Hepatocyte (in vitro differentiated cells): ENCODE results near the gene LEUTX. TPM values are rescaled to one million over a fixed set of nuclear protein-coding genes. Genes with fewer than 3 reads are reported as not detected.

ENCODE experiments used
- DNase-seq: peaks from one replicate; pipeline ENCODE4 v3.0.0-alpha.2; 2016; ENCODE audit warnings: low spot score
- H2AFZ ChIP-seq: fragments of 200-600 bp; sonication (generic); 2 replicates; pipeline ENCODE4 v1.6.0; 2016; ENCODE audit warnings: antibody characterized with exemption, mild to moderate bottlenecking
- H3K27ac ChIP-seq: fragments of 200-600 bp; sonication (generic); 2 replicates; pipeline ENCODE4 v1.5.1; 2016; ENCODE audit warnings: mild to moderate bottlenecking
- H3K27me3 ChIP-seq: fragments of 200-600 bp; sonication (generic); 2 replicates; pipeline ENCODE4 v1.6.1; 2016
- H3K36me3 ChIP-seq: fragments of 200-600 bp; sonication (generic); replicated peaks from 2 replicates; pipeline ENCODE4 v1.5.1; 2016; ENCODE audit warnings: low read depth; ENCODE audit not compliant: insufficient read depth
- H3K4me1 ChIP-seq: fragments of 200-600 bp; sonication (generic); 2 replicates; pipeline ENCODE4 v1.5.1; 2016; ENCODE audit warnings: mild to moderate bottlenecking, moderate library complexity; ENCODE audit not compliant: insufficient read depth
- H3K4me2 ChIP-seq: fragments of 200-600 bp; sonication (generic); 2 replicates; pipeline ENCODE4 v1.6.0; 2016
- H3K4me3 ChIP-seq: fragments of 200-600 bp; sonication (generic); 2 replicates; pipeline ENCODE4 v1.5.1; 2016; ENCODE audit warnings: mild to moderate bottlenecking
- H3K79me2 ChIP-seq: fragments of 200-600 bp; sonication (generic); 2 replicates; pipeline ENCODE4 v1.6.0; 2017; ENCODE audit warnings: mild to moderate bottlenecking
- H3K9me2 ChIP-seq: fragments of 200-600 bp; sonication (generic); replicated peaks from 2 replicates; pipeline ENCODE4 v1.6.0; 2017; ENCODE audit warnings: mild to moderate bottlenecking; ENCODE audit not compliant: insufficient read depth
- H3K9me3 ChIP-seq: fragments of 200-600 bp; sonication (generic); 2 replicates; pipeline ENCODE4 v1.5.1; 2016; ENCODE audit warnings: low read depth, mild to moderate bottlenecking
- H4K20me1 ChIP-seq: fragments of 200-600 bp; sonication (generic); 2 replicates; pipeline ENCODE4 v1.6.0; 2016; ENCODE audit warnings: mild to moderate bottlenecking; ENCODE audit not compliant: insufficient read depth, poor library complexity, severe bottlenecking
- EZH2 ChIP-seq: fragments of 200-600 bp; sonication (generic); IDR thresholded peaks from 2 replicates; pipeline ENCODE4 v1.6.1; 2016; ENCODE audit warnings: antibody characterized with exemption, mild to moderate bottlenecking, borderline replicate concordance
- EZH2phosphoT487 ChIP-seq: fragments of 200-600 bp; sonication (generic); IDR thresholded peaks from one replicate; pipeline ENCODE4 v1.6.1; 2018; ENCODE audit warnings: antibody characterized with exemption, mild to moderate bottlenecking, low read depth, moderate library complexity; ENCODE audit not compliant: unreplicated experiment, severe bottlenecking
- WGBS: methylation state at CpG from one replicate; pipeline ENCODE4 v1.1.6; 2016; ENCODE audit warnings: low lambda C conversion rate; ENCODE audit errors: missing lambda C conversion rate; 5-methylcytosine and 5-hydroxymethylcytosine counted together
- polyA plus RNA-seq: library from polyadenylated mRNA; unstranded; fragments of >200 nt; fragmentation: Nextera tagmentation; extraction: Ambion mirVana; gene quantifications from 2 replicates; pipeline ENCODE4 v1.2.1, GENCODE V29; 2016
- total RNA-seq: library from RNA; depleted of rRNA; stranded (reverse); fragments of >200 nt; gene quantifications from 2 replicates; pipeline ENCODE4 v1.2.3, GENCODE V29; 2014
- TF ChIP-seq, protein P1 (sequence below): fragments of 200-600 bp; sonication (generic); IDR thresholded peaks from 2 replicates; pipeline ENCODE4 v1.5.1; 2016; ENCODE audit warnings: antibody characterized with exemption, mild to moderate bottlenecking; ENCODE audit not compliant: poor library complexity

The LEUTX gene
- total and polyA plus RNA-seq, 2 experiments from 2014 or later = not detected

DNA sequence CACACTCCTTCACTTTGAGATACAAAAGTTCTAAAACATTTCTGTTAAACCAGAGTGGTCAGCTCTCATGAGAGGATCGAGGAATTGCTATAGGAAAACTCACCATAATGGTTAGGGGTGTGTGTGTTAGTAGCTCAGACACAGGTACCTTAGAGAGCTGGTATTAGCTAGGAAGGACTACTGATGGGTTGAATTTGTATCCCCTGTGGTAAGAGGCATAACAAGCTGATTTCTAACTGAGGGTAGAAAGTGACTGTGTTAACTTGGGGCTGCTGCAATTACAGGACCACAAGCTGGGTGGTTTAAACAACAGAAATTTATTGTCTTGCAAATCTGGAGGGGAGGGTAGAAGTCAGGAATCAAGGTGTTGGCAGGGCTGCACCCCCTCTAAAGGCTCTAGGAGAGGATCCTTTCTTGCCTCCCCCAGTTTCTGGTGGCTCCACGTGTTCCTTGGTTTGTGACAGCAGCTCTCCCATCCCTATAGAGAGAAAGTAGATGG, 17.4 kb downstream of the LEUTX start:
- DNase-seq = no peak
- Histone ChIP-seq H3K27ac (no peak overlapping the region), H3K9me2 (no peaks in the 10 kb centered on the region), H3K4me3 (no peak overlapping the region), H3K4me1 (no peaks in the 10 kb centered on the region), H3K4me2 (no peak overlapping the region), H2AFZ (no peak overlapping the region), H3K36me3 (no peaks in the 10 kb centered on the region), H3K79me2 (no peaks in the 10 kb centered on the region), H4K20me1 (no peaks in the 10 kb centered on the region), H3K27me3 (peaks cover 17% of the 10 kb centered on the region), H3K9me3 (no peaks in the 10 kb centered on the region)
- 31% methylated on average over 2 of the region's 2 CpGs for WGBS
- TF ChIP-seq, protein P1, sequence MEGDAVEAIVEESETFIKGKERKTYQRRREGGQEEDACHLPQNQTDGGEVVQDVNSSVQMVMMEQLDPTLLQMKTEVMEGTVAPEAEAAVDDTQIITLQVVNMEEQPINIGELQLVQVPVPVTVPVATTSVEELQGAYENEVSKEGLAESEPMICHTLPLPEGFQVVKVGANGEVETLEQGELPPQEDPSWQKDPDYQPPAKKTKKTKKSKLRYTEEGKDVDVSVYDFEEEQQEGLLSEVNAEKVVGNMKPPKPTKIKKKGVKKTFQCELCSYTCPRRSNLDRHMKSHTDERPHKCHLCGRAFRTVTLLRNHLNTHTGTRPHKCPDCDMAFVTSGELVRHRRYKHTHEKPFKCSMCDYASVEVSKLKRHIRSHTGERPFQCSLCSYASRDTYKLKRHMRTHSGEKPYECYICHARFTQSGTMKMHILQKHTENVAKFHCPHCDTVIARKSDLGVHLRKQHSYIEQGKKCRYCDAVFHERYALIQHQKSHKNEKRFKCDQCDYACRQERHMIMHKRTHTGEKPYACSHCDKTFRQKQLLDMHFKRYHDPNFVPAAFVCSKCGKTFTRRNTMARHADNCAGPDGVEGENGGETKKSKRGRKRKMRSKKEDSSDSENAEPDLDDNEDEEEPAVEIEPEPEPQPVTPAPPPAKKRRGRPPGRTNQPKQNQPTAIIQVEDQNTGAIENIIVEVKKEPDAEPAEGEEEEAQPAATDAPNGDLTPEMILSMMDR = no peak
- no peak for TF ChIP-seq EZH2
- TF ChIP-seq EZH2phosphoT487 = no peak

DNA sequence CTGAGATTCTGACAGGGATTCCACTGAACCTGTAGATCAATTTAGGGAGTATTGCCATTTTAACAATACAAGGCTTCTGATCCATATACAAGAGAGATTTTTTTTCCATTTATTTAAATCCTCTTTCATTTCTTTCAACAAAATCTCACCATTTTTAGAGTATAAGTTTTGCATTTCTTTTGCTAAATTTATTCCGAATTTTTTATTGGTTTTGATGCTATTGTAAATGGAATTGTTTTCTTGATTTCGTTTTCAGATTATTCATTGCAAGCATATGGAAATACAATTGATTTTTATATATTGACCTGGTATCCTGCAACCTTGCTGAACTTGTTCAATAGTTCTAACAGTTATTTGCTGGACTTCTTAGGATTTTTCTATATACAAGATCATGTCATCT, 18.4 kb downstream of the LEUTX start:
- Histone ChIP-seq H3K4me3 (no peak overlapping the region), H3K9me2 (no peaks in the 10 kb centered on the region)

DNA sequence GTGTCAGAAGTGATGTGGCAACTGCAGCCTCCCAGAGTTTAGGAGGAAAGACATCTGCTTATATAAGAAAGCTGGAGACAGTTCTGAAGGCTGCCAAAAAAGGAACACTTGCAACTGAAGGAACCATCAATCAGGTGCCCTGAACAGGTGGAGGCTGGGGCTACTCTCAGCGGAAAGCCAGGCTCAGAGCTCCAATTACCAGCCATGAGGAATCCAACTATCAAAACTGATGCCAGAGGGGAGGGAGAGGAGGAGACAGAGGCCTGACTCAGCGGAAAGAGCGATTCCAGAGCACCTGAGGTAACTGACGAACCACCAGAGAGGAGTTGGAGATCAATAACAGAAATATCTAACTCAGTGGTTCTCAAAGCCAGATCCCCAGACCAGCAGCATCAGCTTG, 24.3 kb downstream of the LEUTX start:
- peaks cover under 1% of the 10 kb centered on the region for H3K27me3 ChIP-seq
- no peaks in the 10 kb centered on the region for H3K9me2 ChIP-seq
- no peaks in the 10 kb centered on the region for H3K79me2 ChIP-seq
- no peak overlapping the region for H3K4me2 ChIP-seq
- no peak overlapping the region for H3K27ac ChIP-seq
- H4K20me1 ChIP-seq = no peaks in the 10 kb centered on the region
- no peaks in the 10 kb centered on the region for H3K36me3 ChIP-seq
- H3K9me3 ChIP-seq = no peaks in the 10 kb centered on the region
- H3K4me3 ChIP-seq = no peak overlapping the region
- TF ChIP-seq, protein P1 = no peak
- TF ChIP-seq EZH2 = no peak
- no peak for TF ChIP-seq EZH2phosphoT487
- DNase-seq = no peak
- 33% methylated on average over 4 of the region's 4 CpGs for WGBS
- H2AFZ ChIP-seq = no peak overlapping the region
- H3K4me1 ChIP-seq = no peaks in the 10 kb centered on the region

More for the DNA sequence above, 18.4 kb downstream of the LEUTX start:
- H3K27me3 ChIP-seq = peaks cover 17% of the 10 kb centered on the region
- TF ChIP-seq, protein P1 = no peak
- TF ChIP-seq EZH2phosphoT487 (no peak), EZH2 (no peak)
- no peaks in the 10 kb centered on the region for H3K4me1 ChIP-seq
- no peak for DNase-seq
- WGBS = 65% methylated on average over 2 of the region's 2 CpGs
- no peaks in the 10 kb centered on the region for H4K20me1 ChIP-seq
- no peaks in the 10 kb centered on the region for H3K79me2 ChIP-seq
- H3K36me3 ChIP-seq = no peaks in the 10 kb centered on the region
- H3K9me3 ChIP-seq = no peaks in the 10 kb centered on the region
- no peak overlapping the region for H3K27ac ChIP-seq
- H3K4me2 ChIP-seq = no peak overlapping the region
- H2AFZ ChIP-seq = no peak overlapping the region

DNA sequence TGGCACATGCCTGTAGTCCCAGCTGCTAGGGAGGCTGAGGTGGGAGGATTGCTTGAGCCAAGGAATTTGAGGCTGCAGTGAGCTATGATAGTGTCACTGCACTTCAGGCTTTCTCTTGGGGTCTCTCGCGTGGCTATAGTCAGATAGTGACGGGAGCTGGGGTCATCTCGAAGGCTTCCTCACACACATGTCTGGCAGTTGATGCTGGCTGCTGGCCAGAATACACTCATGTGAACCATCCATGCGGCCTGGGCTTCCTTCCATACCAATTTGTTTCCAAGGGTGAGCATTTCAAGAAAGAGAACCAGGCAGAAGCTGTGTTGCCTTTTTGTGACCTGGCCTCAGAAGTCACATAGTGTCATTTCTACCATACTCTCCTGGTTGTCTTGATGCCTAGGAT, 26.4 kb downstream of the LEUTX start:
- no peak overlapping the region for H3K27ac ChIP-seq
- 83% methylated on average over 5 of the region's 5 CpGs for WGBS
- H3K9me3 ChIP-seq = no peaks in the 10 kb centered on the region
- no peak overlapping the region for H3K4me2 ChIP-seq
- H3K4me1 ChIP-seq = no peaks in the 10 kb centered on the region
- no peaks in the 10 kb centered on the region for H4K20me1 ChIP-seq
- H3K4me3 ChIP-seq = no peak overlapping the region
- no peaks in the 10 kb centered on the region for H3K79me2 ChIP-seq
- no peaks in the 10 kb centered on the region for H3K36me3 ChIP-seq
- H2AFZ ChIP-seq = no peak overlapping the region
- H3K9me2 ChIP-seq = no peaks in the 10 kb centered on the region
- no peak for DNase-seq
- TF ChIP-seq EZH2 = no peak
- TF ChIP-seq EZH2phosphoT487 = no peak
- TF ChIP-seq, protein P1 = no peak
- H3K27me3 ChIP-seq = no peaks in the 10 kb centered on the region
